HG03097 (cell line): Measurements from ENCODE around the gene MYO9A.
"Not testable (repeated sequence)": the region's sequence is repeated elsewhere in the genome, so short reads cannot be mapped to it uniquely, and the experiment has no call there.

ENCODE experiments used
- ATAC-seq: cut with Tn5 transposase; IDR thresholded peaks from one replicate; pipeline ENCODE4 v1.9.1; 2021; ENCODE audit not compliant: unreplicated experiment, low FRiP score

The MYO9A gene

GRCh38 chr15:71892335-71892734, 225.6 kb downstream of the MYO9A start:
- ATAC-seq = no peak

GRCh38 chr15:71891026-71891425, 226.9 kb downstream of the MYO9A start:
- ATAC-seq = no peak

- ATAC-seq = no peak
Observed at GRCh38 chr15:71889947-71890346, 228.0 kb downstream of the MYO9A start.

- no peak for ATAC-seq
Observed at GRCh38 chr15:71889385-71889784, 228.6 kb downstream of the MYO9A start.

- ATAC-seq = no peak
Observed at GRCh38 chr15:71888797-71889196, 229.2 kb downstream of the MYO9A start.

- no peak for ATAC-seq
Observed at GRCh38 chr15:71885390-71885789, 232.6 kb downstream of the MYO9A start.

- ATAC-seq = no peak
Observed at GRCh38 chr15:71883447-71883846, 234.5 kb downstream of the MYO9A start.

GRCh38 chr15:71880276-71880675, 237.7 kb downstream of the MYO9A start:
- ATAC-seq = no peak

- no peak for ATAC-seq
Observed at GRCh38 chr15:71874245-71874644, 243.7 kb downstream of the MYO9A start.

GRCh38 chr15:71858232-71858631, 259.7 kb downstream of the MYO9A start:
- not testable (repeated sequence) for ATAC-seq

GRCh38 chr15:71853543-71853942, 264.4 kb downstream of the MYO9A start:
- no peak for ATAC-seq

GRCh38 chr15:71844916-71845315, 273.0 kb downstream of the MYO9A start:
- ATAC-seq = no peak

GRCh38 chr15:71841563-71841962, 276.4 kb downstream of the MYO9A start:
- no peak for ATAC-seq

GRCh38 chr15:71830981-71831380, 287.0 kb downstream of the MYO9A start:
- no peak for ATAC-seq

GRCh38 chr15:71826196-71826595, 291.8 kb downstream of the MYO9A start:
- ATAC-seq = no peak

GRCh38 chr15:71825021-71825730, 292.8 kb downstream of the MYO9A start:
- no peak for ATAC-seq

GRCh38 chr15:71823801-71824200, 294.1 kb downstream of the MYO9A start:
- ATAC-seq = no peak

GRCh38 chr15:71822890-71823630, 294.9 kb downstream of the MYO9A start:
- no peak for ATAC-seq

GRCh38 chr15:71821547-71822129, 296.3 kb downstream of the MYO9A start:
- ATAC-seq = no peak

GRCh38 chr15:71820127-71820526, 297.8 kb downstream of the MYO9A start:
- ATAC-seq = no peak

- no peak for ATAC-seq
Observed at GRCh38 chr15:71817351-71817750, 300.6 kb downstream of the MYO9A start.

- ATAC-seq = no peak
Observed at GRCh38 chr15:71815301-71815700, 302.6 kb downstream of the MYO9A start.
